HG03103 (cell line): Measurements from ENCODE around the gene WTAP.
"Not testable (repeated sequence)": the region's sequence is repeated elsewhere in the genome, so short reads cannot be mapped to it uniquely, and the experiment has no call there.

Source experiments
- ATAC-seq: cut with Tn5 transposase; IDR thresholded peaks from one replicate; pipeline ENCODE4 v1.9.1; 2021; ENCODE audit warnings: low read depth; ENCODE audit not compliant: unreplicated experiment

Gene WTAP

DNA sequence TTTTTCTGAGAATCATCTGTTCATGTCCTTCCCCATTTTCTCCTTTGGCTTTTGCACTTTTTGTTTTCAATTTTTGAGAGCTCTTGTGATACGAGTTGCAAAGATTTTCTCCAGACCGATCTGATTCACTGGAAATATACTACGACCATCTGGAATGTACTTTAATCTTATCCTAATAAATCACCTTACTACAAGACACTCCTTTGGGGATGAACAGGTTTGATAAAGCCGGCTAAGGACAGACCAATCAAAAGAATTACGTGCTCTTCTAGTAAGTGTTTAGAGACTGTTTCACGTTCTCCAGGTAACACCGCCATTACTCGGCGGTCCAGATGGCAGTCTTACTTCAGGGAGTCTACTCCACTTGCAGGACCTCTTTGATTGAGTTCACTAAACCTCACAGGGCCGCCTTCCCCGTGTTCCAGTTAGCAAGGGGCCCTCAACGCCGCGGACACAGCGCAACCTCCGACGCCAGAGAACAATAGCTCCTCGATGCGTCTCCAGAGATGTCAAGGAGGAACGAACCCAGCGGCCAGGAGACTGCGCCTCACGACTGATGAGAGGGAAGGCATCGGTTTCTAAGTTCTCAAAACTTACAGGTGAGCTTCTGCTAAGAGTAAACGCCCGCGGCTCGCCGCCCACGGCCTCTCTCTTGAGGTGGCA, 920 bp upstream of the WTAP start:
- no peak for ATAC-seq

GRCh38 chr6:159727717-159728445, 575 bp downstream of the WTAP start:
- ATAC-seq, result peak; percentile 26

DNA sequence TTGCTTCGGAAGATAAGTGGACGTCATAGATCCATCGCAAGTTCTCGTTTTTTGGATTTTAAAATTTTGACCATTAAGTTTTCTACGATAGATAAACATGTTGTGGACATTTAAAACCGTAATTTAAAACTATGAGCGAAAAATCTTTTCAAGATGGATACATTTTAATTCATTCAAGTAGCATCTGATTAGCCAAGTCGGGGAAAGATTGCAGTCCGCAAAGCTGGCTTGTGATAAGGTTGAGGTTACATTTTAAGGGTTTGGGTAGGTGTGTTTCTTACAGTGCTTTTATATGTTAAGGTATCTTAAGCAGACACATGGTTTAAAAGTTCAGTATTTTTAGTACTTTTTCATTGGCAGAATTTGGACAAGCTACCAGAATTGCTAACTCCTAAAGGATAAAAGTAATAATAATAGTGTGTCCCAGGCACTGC, 1.2 kb downstream of the WTAP start:
- ATAC-seq, result no peak

DNA sequence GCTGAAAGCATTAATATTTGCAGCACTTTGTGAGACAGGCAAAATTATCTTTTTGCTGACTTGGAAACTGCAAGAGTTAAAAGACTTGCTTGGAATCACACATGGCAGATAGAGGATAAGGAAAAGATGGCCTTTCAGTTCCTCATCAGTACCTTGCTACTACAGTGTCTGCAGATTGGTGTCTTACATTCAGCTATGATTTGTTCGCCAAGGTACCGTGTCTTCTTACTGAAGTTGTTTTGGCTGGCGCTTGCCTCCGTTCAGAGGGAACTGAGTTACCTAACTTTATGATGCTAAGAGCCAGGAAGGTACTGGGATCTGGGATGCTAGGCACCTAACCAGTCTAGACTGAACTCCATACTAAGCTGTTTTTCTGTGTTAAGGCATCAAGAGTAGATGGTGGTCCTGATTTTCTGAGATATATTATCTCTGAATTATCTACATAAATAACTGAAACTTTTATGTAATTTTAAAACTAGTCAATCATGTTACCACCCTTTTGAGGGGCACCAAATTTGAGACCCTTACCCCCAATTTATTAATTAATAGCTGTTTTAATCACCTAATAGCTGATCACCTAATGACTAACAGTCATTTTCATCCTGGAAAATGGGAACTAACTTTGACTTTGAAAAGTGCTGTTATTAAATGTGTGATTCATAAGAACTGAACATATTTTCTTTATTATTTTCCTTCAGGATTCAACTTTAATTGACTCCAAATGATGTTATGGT, 2.5 kb downstream of the WTAP start:
- ATAC-seq, result peak; percentile 25

DNA sequence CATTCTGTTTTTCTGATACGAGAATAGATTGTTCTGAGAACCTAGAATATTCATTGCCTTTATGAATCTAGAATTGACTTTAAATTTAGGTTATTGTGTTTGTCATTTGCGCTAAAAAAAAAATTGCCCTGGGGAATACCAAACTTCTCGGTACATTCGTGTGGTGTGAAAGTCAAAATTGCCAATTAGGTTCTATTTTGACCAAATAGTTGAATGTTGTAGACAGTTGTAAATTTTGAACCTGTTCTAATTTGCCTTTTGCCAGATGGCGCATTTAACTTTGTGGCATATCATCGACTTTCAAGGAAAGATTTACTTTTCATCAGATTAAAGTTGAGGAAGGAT, 3.0 kb downstream of the WTAP start:
- ATAC-seq, result no peak

DNA sequence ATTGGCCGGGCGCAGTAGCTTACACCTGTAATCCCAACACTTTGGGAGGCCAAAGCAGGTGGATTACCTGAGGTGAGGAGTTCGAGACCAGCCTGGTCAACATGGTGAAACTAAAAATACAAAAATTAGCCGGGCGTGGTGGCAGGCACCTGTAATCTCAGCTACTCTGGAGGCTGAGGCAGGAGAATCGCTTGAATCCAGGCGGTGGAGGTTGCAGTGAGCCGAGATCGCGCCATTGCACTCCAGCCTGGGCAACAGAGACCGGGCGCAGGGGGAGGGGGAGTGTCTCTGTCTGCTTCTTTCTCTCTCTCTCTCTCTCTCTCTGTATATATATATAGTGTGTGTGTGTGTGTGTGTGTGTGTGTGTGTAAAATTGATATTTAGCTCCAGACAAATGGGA, 5.2 kb downstream of the WTAP start:
- not testable (repeated sequence) for ATAC-seq

DNA sequence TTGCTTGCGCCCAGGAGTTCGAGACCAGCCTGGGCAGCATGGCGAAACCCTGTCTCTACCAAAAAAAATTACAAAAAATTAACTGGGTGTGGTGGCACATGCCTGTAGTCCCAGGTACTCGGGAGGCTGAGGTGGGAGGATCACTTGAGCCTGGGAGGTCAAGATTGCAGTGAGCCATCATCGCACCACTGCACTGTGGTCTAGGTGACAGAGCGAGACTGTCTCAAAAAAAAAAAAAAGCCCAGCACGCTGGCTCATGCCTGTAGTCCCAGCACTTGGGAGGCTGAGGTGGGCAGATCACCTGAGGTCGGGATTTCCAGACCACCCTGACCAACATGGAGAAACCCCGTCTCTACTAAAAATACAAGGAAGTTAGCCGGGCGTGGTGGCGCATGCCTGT, 6.1 kb downstream of the WTAP start:
- not testable (repeated sequence) for ATAC-seq

DNA sequence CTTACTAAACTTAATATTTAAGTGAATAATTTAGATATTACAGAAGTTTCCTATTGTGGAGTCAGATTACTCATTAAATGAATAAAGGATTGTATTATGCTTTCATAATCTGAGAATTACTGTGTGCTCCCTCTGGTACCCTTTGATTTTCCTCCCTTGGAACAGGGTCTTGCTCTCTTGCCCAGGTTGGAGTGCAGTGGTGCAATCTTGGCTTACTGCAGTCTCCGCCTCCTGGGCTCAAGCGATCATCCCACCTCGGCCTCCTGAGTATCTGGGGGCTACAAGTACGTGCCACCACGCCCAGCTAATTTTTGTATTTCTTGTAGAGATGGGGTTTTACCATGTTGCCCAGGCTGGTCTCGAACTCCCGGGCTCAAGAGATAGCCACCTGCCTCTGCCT, 9.6 kb downstream of the WTAP start:
- no peak for ATAC-seq

- no peak for ATAC-seq
Observed at GRCh38 chr6:159739341-159739740, 12.0 kb downstream of the WTAP start.

- ATAC-seq, result no peak
Observed at GRCh38 chr6:159742165-159742564, 14.9 kb downstream of the WTAP start.

GRCh38 chr6:159745081-159745480, 17.8 kb downstream of the WTAP start:
- ATAC-seq, result no peak

- ATAC-seq, result no peak
Observed at GRCh38 chr6:159746759-159747158, 19.5 kb downstream of the WTAP start.

DNA sequence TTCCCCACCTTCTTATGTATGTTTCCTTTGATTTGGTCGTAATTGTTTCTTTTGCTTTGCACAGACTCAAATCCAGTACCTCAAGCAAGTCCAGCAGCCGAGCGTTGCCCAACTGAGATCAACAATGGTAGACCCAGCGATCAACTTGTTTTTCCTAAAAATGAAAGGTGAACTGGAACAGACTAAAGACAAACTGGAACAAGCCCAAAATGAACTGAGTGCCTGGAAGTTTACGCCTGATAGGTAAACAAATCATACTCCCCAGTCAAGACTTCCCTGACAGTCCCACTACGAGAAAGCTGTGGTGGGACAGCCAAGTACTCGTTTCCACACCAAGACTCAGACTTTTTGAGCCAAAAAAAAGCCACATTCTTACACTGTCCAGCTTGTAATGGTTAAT, 20.8 kb downstream of the WTAP start:
- not testable (repeated sequence) for ATAC-seq

GRCh38 chr6:159751448-159751847, 24.1 kb downstream of the WTAP start:
- no peak for ATAC-seq

- no peak for ATAC-seq
Observed at GRCh38 chr6:159753081-159753872, 26.0 kb downstream of the WTAP start.

GRCh38 chr6:159754401-159754800, 27.1 kb downstream of the WTAP start:
- ATAC-seq, result no peak

DNA sequence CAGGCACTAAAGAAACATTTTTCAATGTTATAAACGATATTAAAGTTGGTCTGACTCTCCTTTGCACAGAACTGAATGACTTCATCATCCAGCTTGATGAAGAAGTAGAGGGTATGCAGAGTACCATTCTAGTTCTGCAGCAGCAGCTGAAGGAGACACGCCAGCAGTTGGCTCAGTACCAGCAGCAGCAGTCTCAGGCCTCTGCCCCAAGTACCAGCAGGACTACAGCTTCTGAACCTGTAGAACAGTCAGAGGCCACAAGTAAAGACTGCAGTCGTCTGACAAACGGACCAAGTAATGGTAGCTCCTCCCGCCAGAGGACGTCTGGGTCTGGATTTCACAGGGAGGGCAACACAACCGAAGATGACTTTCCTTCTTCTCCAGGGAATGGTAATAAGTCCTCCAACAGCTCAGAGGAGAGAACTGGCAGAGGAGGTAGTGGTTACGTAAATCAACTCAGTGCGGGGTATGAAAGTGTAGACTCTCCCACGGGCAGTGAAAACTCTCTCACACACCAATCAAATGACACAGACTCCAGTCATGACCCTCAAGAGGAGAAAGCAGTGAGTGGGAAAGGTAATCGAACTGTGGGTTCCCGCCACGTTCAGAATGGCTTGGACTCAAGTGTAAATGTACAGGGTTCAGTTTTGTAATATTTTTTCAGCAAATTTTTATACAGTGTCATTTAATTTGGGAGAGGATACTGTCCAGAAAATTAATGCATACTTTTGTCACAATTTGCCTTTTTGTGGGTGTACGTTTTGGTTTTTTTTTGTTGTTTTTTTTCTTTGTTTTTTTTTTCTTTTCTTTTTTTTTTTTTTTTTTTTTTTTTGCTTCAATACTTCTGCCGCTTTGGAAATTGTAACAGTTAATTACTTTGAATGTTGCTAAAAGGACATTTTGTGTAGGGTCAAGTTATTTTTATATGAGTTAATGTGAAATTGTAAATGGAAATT, 27.9 kb downstream of the WTAP start:
- no peak for ATAC-seq

DNA sequence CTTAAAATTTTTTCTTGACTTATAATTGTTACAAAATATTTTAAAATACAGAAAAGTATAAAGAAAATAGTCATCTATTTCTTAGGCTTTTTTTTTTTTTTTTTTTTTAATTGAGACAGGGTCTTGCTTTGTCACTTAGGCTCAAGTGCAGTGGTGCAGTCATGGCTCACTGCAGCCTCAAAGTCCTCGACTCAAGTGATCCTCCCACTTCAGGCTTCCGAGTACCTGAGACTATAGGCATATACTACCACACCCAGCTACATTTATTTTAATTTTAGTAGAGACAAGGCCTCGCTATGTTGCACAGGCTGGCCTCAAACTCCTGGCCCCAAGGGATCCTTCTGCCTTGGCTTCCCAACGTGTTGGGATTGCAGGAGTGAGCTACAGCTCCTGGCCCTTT, 29.2 kb downstream of the WTAP start:
- ATAC-seq, result no peak

DNA sequence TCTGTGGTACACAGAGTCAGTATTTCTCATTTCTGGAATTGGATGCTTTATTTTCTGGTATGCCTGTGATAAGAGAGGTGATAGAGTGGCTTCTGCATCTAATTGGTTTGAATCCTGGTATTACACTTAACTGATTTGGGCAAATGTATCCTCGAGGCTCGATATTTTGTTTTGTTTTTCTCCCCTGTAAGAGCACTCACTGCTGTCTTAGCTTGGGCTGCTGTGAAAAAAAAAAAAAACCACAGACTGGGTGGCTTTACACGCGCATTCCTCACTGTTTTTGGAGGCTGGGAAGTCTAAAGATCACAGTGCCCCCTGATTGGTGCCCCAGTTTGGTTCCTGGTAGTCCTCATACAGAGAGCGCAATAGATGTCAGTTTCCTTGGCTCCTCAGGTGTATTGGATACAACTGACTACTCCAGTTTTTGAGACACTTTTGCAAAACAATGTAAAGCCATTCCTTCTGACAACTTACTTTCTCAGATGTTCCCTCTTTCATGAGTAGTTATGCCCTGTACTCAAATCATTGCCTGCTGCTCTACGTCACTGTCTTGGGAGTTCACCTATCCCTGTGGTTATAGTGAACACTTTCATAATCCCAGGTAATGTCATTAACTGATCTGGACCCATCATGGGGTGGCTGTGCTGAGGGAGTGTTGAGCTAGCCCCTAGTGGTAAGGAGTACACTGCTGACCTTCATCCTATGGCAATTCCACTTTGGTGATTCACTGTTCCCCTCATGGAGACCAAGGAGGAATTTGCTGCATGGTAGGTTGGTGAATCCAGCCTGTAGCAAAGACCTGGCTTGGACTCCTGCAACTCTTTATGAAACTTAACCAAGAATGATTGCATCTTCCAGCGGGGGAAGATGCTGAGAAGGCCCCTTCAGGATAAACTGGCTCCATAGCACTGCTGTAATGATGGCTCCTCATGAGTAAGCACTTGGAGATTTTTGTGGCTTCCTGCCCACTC, 31.0 kb downstream of the WTAP start:
- no peak for ATAC-seq
